ENCODE results near the gene KY. TPM values are rescaled to one million over a fixed set of nuclear protein-coding genes. Genes with fewer than 3 reads are reported as not detected.

The KY gene
- total RNA-seq, 4 donors from 2014 or later = 0.09 to 0.13 TPM; not detected in 2

DNA sequence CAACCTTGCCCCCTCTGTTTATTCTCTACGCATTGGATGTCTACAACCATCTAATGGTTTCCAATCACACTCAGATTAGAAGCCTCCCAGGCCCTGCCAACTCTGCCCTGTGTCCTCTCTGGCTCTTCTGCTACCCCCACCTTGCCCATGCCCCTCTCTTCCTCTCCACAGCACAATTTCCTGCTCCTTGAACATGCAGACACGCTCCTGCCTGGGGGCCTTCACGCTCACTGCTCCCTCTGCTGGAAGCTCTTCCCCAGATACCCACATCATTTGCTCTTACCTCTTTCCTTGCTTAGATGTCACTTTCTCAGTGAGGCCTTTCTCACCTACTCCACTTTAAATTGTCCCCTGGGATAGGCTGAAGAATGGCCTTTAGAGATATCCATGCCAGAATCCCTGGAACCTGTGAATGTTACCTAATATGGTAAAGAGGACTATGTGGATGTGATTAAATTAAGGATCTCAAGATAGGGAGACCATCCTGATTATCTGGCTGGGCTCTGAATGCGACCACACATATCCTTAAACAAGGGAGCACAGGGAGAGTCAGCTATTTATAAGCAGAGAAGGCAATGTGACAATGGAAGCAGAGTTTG lies 9.9 kb downstream of the KY start:
- DNase-seq (ENCODE audit: low spot score) (no peak), ATAC-seq (ENCODE audit: low FRiP score) (no peak)
- TF ChIP-seq, protein P1, sequence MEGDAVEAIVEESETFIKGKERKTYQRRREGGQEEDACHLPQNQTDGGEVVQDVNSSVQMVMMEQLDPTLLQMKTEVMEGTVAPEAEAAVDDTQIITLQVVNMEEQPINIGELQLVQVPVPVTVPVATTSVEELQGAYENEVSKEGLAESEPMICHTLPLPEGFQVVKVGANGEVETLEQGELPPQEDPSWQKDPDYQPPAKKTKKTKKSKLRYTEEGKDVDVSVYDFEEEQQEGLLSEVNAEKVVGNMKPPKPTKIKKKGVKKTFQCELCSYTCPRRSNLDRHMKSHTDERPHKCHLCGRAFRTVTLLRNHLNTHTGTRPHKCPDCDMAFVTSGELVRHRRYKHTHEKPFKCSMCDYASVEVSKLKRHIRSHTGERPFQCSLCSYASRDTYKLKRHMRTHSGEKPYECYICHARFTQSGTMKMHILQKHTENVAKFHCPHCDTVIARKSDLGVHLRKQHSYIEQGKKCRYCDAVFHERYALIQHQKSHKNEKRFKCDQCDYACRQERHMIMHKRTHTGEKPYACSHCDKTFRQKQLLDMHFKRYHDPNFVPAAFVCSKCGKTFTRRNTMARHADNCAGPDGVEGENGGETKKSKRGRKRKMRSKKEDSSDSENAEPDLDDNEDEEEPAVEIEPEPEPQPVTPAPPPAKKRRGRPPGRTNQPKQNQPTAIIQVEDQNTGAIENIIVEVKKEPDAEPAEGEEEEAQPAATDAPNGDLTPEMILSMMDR (IDR thresholded peaks at IDR 0.05) = no peak

DNA sequence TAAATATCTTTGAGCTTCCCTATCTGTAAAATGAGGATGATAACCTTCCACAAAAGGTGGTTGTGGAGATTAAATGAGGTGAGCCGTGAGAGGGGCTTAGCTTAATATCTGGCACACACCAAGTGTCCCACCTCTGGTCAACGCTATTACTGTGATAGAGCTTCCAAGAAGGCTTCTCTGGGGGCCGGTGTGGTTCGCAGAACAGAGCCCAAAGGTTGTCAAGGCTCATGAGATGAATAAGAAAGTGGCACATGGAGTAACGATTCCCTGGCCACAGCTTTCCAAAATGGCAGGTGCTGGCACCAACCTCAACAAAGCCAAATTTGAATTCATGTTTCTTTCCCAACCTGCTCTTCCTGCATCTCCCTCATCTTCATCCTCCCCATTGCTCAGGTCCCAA lies 10.4 kb downstream of the KY start:
- DNase-seq (ENCODE audit: low spot score) (no peak), ATAC-seq (ENCODE audit: low FRiP score) (no peak)
- TF ChIP-seq, protein P1 (IDR thresholded peaks at IDR 0.05) = no peak

DNA sequence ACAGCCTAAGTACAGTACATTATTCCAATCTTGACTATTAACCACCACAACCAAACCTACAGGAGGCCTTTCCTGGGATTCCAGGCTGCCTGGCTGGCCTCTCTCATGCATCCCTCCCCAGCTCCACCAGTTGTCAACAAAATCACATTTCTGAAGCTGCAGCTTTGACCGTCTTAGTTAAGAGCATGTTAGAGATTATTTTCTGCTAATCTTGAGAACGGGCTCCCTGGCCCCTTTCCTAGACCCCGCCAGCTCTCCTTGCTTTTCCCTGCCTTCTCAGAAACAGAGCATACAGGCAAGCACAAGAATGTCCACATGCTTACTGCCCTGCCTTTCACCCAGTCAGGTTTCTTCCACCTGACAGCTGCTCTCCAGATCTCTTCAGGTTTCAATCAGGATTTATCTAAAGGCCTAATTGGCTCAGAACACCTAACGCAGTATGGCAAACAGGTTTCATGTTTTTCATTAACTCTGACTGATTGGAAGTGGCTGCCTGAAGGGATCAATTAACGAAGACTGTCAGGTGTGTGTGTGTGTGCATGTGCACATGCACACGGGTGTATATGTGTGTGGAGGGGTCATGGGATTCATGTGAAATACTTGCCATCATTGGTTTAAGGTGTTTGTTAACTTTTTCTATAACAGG lies 12.3 kb downstream of the KY start:
- TF ChIP-seq, protein P1 (IDR thresholded peaks at IDR 0.05) = no peak
- DNase-seq (ENCODE audit: low spot score) (no peak), ATAC-seq (ENCODE audit: low FRiP score) (no peak)

DNA sequence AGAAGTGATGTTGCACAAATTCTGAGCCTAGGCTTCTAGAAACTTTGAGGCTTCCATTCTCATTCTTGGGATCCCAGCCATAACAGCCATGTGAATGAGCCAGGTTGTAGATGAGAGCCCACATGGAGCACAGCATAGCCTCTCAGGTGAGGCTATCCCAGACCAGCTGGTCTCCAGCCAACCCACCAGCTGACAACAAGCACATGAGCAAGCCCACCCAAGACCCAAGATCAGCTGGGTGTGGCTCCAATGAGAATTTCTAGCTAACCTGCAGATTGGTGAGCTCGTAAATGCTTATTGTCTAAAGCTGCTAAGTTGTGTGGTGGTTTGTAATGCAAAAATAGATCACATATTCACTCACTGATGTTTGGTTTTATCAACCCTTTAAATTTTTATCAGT lies 14.4 kb downstream of the KY start:
- TF ChIP-seq, protein P1 (IDR thresholded peaks at IDR 0.05) = no peak
- no peak for ATAC-seq (ENCODE audit: low FRiP score)
- no peak for DNase-seq (ENCODE audit: low spot score)

DNA sequence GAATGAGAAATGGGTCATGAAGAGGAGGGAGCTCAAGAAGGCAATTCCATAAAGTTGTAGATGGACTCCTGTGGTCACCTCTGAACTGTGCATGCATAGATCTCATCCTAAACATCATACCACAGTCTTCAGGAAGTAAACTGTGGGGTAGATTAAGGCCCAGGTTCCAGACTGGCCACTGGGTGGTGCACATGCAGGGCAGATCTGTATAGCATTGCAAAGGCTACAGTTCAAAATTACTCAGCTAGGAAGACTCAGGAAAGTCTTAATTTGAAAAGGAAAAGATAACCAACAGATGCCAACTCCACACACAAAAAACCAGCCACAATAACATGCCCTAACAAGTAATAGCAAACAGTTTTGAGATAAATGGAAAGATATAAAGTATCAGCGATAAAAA lies 20.3 kb downstream of the KY start:
- no peak for ATAC-seq (ENCODE audit: low FRiP score)
- TF ChIP-seq, protein P1 (IDR thresholded peaks at IDR 0.05) = no peak
- no peak for DNase-seq (ENCODE audit: low spot score)

DNA sequence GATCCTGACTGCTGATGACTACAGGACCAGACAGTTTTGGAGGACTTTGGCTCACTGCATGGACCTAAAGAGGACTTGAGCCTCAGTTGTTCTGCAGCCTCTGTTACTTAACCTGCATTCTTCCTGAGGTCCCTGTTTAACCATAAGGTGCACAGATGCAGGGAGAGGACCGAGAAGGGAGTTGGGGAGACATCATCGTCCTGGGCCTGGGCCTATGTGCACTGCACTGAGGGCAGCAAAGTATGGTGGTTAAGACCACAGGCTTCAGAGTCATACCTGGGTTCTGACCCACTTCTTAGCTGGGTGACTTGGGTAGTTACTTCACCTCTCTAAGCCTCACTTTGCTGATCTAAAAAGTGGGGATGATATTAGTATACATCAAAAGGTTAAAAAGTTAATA lies 21.9 kb downstream of the KY start:
- ATAC-seq (ENCODE audit: low FRiP score) (no peak), DNase-seq (ENCODE audit: low spot score) (no peak)
- TF ChIP-seq, protein P1 (IDR thresholded peaks at IDR 0.05) = no peak

DNA sequence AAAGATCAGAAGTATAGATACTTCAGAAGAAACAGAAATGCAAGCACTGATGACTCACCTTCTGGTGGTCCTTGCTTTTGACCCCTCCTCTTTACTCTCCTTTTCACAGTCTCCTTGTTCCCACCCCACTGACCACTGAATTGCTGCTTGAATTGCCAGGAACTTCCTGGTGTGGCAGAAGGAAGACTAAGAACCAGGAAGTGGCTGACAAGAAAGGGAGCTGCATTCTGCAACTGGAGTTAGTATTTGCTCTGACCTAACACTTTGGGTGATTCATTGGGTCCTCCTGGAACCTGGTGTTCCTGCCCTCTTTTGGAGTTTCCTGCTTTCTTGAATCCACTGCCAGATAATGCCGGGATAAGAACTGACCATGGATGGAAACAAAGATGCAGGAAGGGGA lies 23.0 kb downstream of the KY start:
- TF ChIP-seq, protein P1 (IDR thresholded peaks at IDR 0.05) = no peak
- DNase-seq (ENCODE audit: low spot score) (no peak), ATAC-seq (ENCODE audit: low FRiP score) (no peak)
